H1 (cell line): Measurements from ENCODE around the gene MRM3. TPM values are rescaled to one million over a fixed set of nuclear protein-coding genes. Genes with fewer than 3 reads are reported as not detected.

Source experiments
- CTCF ChIA-PET: fragments of 300-600 bp; sonication (Branson Sonifier 250); formaldehyde crosslinking; loops from one replicate; lab custom pipeline; 2021; ENCODE audit not compliant: partially characterized antibody; lab: Charles Lee
- POLR2A ChIA-PET: fragments of 300-600 bp; sonication (Branson Sonifier 250); formaldehyde crosslinking; loops from one replicate; lab custom pipeline; 2021; ENCODE audit warnings: inconsistent platforms; ENCODE audit not compliant: partially characterized antibody; lab: Charles Lee
- DNase-seq, 2 experiments: peaks; one replicate each; pipeline versions ENCODE4 v3.0.0 to v3.0.0-alpha.2; 2010 to 2022; ENCODE audit warnings: low spot score in 2 of 2, low read depth in 1 of 2, mixed read lengths in 1 of 2
- FAIRE-seq: peaks from 2 replicates; lab custom pipeline; 2011; peaks lifted over from hg19 to GRCh38; lab: Jason Lieb, UNC
- H2AFZ ChIP-seq: 2 replicates; pipeline ENCODE4 v1.8.1; 2012; ENCODE audit warnings: low read length, inconsistent platforms
- H2AK5ac ChIP-seq: 2 replicates; pipeline ENCODE4 v1.6.1; 2013; ENCODE audit warnings: low read depth, low read length
- H2BK120ac ChIP-seq: replicated peaks from 2 replicates; pipeline ENCODE3; 2013; ENCODE audit warnings: low read depth, low read length, inconsistent platforms
- H2BK12ac ChIP-seq: 2 replicates; pipeline ENCODE4 v1.6.1; 2013; ENCODE audit warnings: low read depth, low read length
- H2BK15ac ChIP-seq: 2 replicates; pipeline ENCODE4 v1.6.1; 2013; ENCODE audit warnings: low read length
- H2BK20ac ChIP-seq: 2 replicates; pipeline ENCODE4 v1.6.1; 2013; ENCODE audit warnings: low read length
- H2BK5ac ChIP-seq: 2 replicates; pipeline ENCODE4 v1.6.1; 2013; ENCODE audit warnings: low read depth, low read length
- H3K14ac ChIP-seq: 2 replicates; pipeline ENCODE4 v1.6.1; 2013; ENCODE audit warnings: inconsistent platforms; ENCODE audit not compliant: insufficient read length
- H3K18ac ChIP-seq: 2 replicates; pipeline ENCODE4 v1.6.1; 2013; ENCODE audit warnings: low read length; ENCODE audit errors: extremely low read depth
- H3K23ac ChIP-seq: 2 replicates; pipeline ENCODE4 v1.6.1; 2013; ENCODE audit warnings: inconsistent platforms; ENCODE audit not compliant: insufficient read length
- H3K23me2 ChIP-seq: 2 replicates; pipeline ENCODE4 v1.6.1; 2013; ENCODE audit warnings: low read depth, low read length
- H3K27ac ChIP-seq: 2 replicates; pipeline ENCODE4 v1.6.1; 2011; ENCODE audit warnings: low read depth, low read length, inconsistent platforms
- H3K27me3 ChIP-seq, 4 experiments: replicated peaks in 1 of 4; 1 replicate in 1 of 4; 2 replicates in 3 of 4; pipeline versions ENCODE4 v1.6.1 to v1.8.1; 2011 to 2013; ENCODE audit warnings: low read length in 3 of 4, mild to moderate bottlenecking in 3 of 4, inconsistent platforms in 2 of 4, mixed read lengths in 2 of 4, moderate library complexity in 1 of 4; ENCODE audit not compliant: control insufficient read depth in 3 of 4, insufficient read depth in 3 of 4; ENCODE audit errors: extremely low read depth in 1 of 4
- H3K36me3 ChIP-seq, 4 experiments: 2 replicates each; pipeline versions ENCODE4 v1.6.1 to v1.8.1; 2011 to 2013; ENCODE audit warnings: mild to moderate bottlenecking in 4 of 4, low read length in 3 of 4, moderate library complexity in 2 of 4, control low read depth in 1 of 4, inconsistent platforms in 1 of 4; ENCODE audit not compliant: insufficient read depth in 4 of 4, control insufficient read depth in 2 of 4
- H3K4ac ChIP-seq: replicated peaks from 2 replicates; pipeline ENCODE3; 2013; ENCODE audit warnings: low read length, low read depth, mixed read lengths, inconsistent platforms; ENCODE audit not compliant: insufficient read length
- H3K4me1 ChIP-seq, 4 experiments: replicated peaks in 1 of 4; 1 replicate in 1 of 4; 2 replicates in 3 of 4; pipeline versions ENCODE4 v1.6.1 to v1.8.1; 2011 to 2013; ENCODE audit warnings: low read length in 3 of 4, inconsistent platforms in 2 of 4, mixed read lengths in 1 of 4; ENCODE audit not compliant: insufficient read depth in 4 of 4, control insufficient read depth in 3 of 4
- H3K4me2 ChIP-seq, 2 experiments: 2 replicates each; pipeline versions ENCODE4 v1.6.1 to v1.8.1; 2011 to 2013; ENCODE audit warnings: low read depth in 2 of 2, low read length in 2 of 2, control low read depth in 1 of 2, inconsistent platforms in 1 of 2, mild to moderate bottlenecking in 1 of 2; ENCODE audit not compliant: insufficient read depth in 1 of 2
- H3K4me3 ChIP-seq, 4 experiments: fragments of 200-600, 300-600 bp in 1 of 4; sonication (generic), shearing (Covaris generic), sonication (Bioruptor Twin) in 1 of 4; 2 replicates each; pipeline versions ENCODE4 v1.5.1 to v1.8.1; 2011 to 2016; ENCODE audit warnings: low read length in 4 of 4, low read depth in 3 of 4, control low read depth in 2 of 4, inconsistent platforms in 2 of 4, mild to moderate bottlenecking in 2 of 4, mixed read lengths in 1 of 4, moderate library complexity in 1 of 4; ENCODE audit not compliant: insufficient read depth in 2 of 4; ENCODE audit errors: extremely low read depth in 1 of 4
- H3K56ac ChIP-seq: replicated peaks from 2 replicates; pipeline ENCODE3; 2013; ENCODE audit warnings: low read depth, mild to moderate bottlenecking, mixed read lengths, low read length, inconsistent platforms; ENCODE audit not compliant: insufficient read length
- H3K79me1 ChIP-seq: 2 replicates; pipeline ENCODE4 v1.6.1; 2013; ENCODE audit warnings: low read depth, low read length, control low read depth
- H3K79me2 ChIP-seq, 2 experiments: 2 replicates each; pipeline versions ENCODE4 v1.6.1 to v1.8.1; 2012 to 2013; ENCODE audit warnings: low read length in 2 of 2, mild to moderate bottlenecking in 2 of 2, inconsistent platforms in 1 of 2; ENCODE audit not compliant: insufficient read depth in 2 of 2, control insufficient read depth in 1 of 2
- H3K9ac ChIP-seq, 4 experiments: replicated peaks in 1 of 4; 1 replicate in 1 of 4; 2 replicates in 3 of 4; pipeline versions ENCODE4 v1.6.1 to v1.8.1; 2011 to 2013; ENCODE audit warnings: low read depth in 3 of 4, low read length in 3 of 4, control low read depth in 2 of 4, mild to moderate bottlenecking in 2 of 4, moderate library complexity in 2 of 4, inconsistent platforms in 1 of 4; ENCODE audit errors: extremely low read depth in 1 of 4
- H3K9me3 ChIP-seq, 2 experiments: 2 replicates each; pipeline versions ENCODE4 v1.6.1 to v1.8.1; 2012 to 2013; ENCODE audit warnings: mild to moderate bottlenecking in 2 of 2, moderate library complexity in 2 of 2, control low read depth in 1 of 2, inconsistent platforms in 1 of 2, low read depth in 1 of 2, low read length in 1 of 2, mixed read lengths in 1 of 2; ENCODE audit not compliant: insufficient read depth in 2 of 2
- H4K20me1 ChIP-seq, 2 experiments: replicated peaks in 1 of 2; 2 replicates each; pipeline versions ENCODE3 to v1.8.1; 2011 to 2013; ENCODE audit warnings: inconsistent platforms in 2 of 2, low read length in 2 of 2, mild to moderate bottlenecking in 1 of 2; ENCODE audit not compliant: insufficient read depth in 2 of 2, control insufficient read depth in 1 of 2
- H4K5ac ChIP-seq: 2 replicates; pipeline ENCODE4 v1.6.1; 2013; ENCODE audit warnings: low read length, low read depth, mixed read lengths, inconsistent platforms; ENCODE audit not compliant: insufficient read length
- H4K8ac ChIP-seq: 2 replicates; pipeline ENCODE4 v1.8.0; 2013; ENCODE audit warnings: mild to moderate bottlenecking, moderate library complexity, low read length, inconsistent platforms; ENCODE audit not compliant: insufficient read depth; ENCODE audit errors: extremely low read depth
- H4K91ac ChIP-seq: replicated peaks from 2 replicates; pipeline ENCODE3; 2013; ENCODE audit warnings: low read length, mixed read lengths, inconsistent platforms; ENCODE audit not compliant: insufficient read length
- CEBPB ChIP-seq: IDR thresholded peaks from 2 replicates; pipeline ENCODE4 v1.6.1; 2012; ENCODE audit warnings: low read depth, low read length
- CHD2 ChIP-seq: IDR thresholded peaks from 2 replicates; pipeline ENCODE4 v1.6.1; 2012; ENCODE audit warnings: low read length, improper control_type of control experiment
- CREB1 ChIP-seq: IDR thresholded peaks from 2 replicates; pipeline ENCODE4 v1.6.1; 2012; ENCODE audit warnings: inconsistent platforms
- CTCF ChIP-seq, 3 experiments: IDR thresholded peaks; 1 replicate in 2 of 3; 2 replicates in 1 of 3; pipeline versions ENCODE4 v1.5.1 to v1.6.1; 2011; ENCODE audit warnings: low read length in 3 of 3, mild to moderate bottlenecking in 3 of 3, inconsistent platforms in 2 of 3, low read depth in 1 of 3, moderate library complexity in 1 of 3; ENCODE audit not compliant: insufficient read depth in 1 of 3; ENCODE audit errors: control extremely low read depth in 1 of 3
- KDM1A ChIP-seq: fragments of 200-600, 300-600 bp; sonication (generic); IDR thresholded peaks from 2 replicates; pipeline ENCODE4 v1.7.1; 2016; ENCODE audit warnings: mild to moderate bottlenecking, low read length, borderline replicate concordance
- KDM4A ChIP-seq: IDR thresholded peaks from one replicate; pipeline ENCODE4 v1.7.1; 2012; ENCODE audit warnings: low read depth, mild to moderate bottlenecking, moderate library complexity, low read length, inconsistent platforms; ENCODE audit not compliant: severe bottlenecking
- SAP30 ChIP-seq: fragments of 300-600 bp; sonication (generic); IDR thresholded peaks from 2 replicates; pipeline ENCODE4 v1.7.1; 2012; ENCODE audit warnings: low read length, moderate library complexity, mild to moderate bottlenecking, inconsistent platforms; ENCODE audit not compliant: insufficient read depth, insufficient replicate concordance
- SIX5 ChIP-seq: IDR thresholded peaks from 2 replicates; pipeline ENCODE4 v1.6.1; 2011; ENCODE audit warnings: mild to moderate bottlenecking, low read depth, low read length
- TBP ChIP-seq: IDR thresholded peaks from 2 replicates; pipeline ENCODE4 v1.6.1; 2011; ENCODE audit warnings: low read depth, low read length, improper control_type of control experiment
- USF2 ChIP-seq: IDR thresholded peaks from 2 replicates; pipeline ENCODE4 v1.6.1; 2011; ENCODE audit warnings: low read length, improper control_type of control experiment
- WGBS, 2 experiments: shearing (Covaris generic) in 1 of 2; methylation state at CpG; one replicate each; pipeline versions ENCODE4 v1.1.6 to v1.1.7; 2013 to 2015; ENCODE audit warnings: low lambda C conversion rate in 2 of 2, mixed read lengths in 2 of 2, inconsistent platforms in 1 of 2, low coverage in 1 of 2, missing lambda C conversion rate in 1 of 2; ENCODE audit not compliant: insufficient replicate concordance in 2 of 2, insufficient coverage in 1 of 2, insufficient read length in 1 of 2; ENCODE audit errors: extremely low coverage in 1 of 2, missing lambda C conversion rate in 1 of 2; 5-methylcytosine and 5-hydroxymethylcytosine counted together
- polyA plus RNA-seq, 7 experiments: library from polyadenylated mRNA; depleted of rRNA in 3 of 7; stranded (reverse) in 5 of 7; unstranded in 2 of 7; fragments of >200 nt in 5 of 7; fragments of 200-250 nt in 2 of 7; gene quantifications; 1 replicate in 5 of 7; 2 replicates in 1 of 7; 4 replicates in 1 of 7; pipeline versions ENCODE4 v1.2.1 to v1.2.3, GENCODE V29; 2011 to 2013; ENCODE audit warnings: missing spikeins in 2 of 7, mixed read lengths in 2 of 7
- total RNA-seq: library from RNA; stranded (reverse); fragmentation: NEBNext Ultra II Directional; extraction: Animal tissue kit (Norgen Biotek cat#: 25700); gene quantifications from 2 replicates; pipeline ENCODE4 v1.2.1, GENCODE V29; 2021

Gene MRM3
- total and polyA plus RNA-seq, 2 of the 8 experiments (the other 6 are each of a cell fraction or from before 2014, with no cell fraction given) = 10.1 to 20.8 TPM

GRCh38 chr17:753418-753817, 28.7 kb upstream of the MRM3 start:
- H3K56ac ChIP-seq = no peak overlapping the region
- no peak overlapping the region; a peak in 1 of 4 replicates for H3K4me2 ChIP-seq
- H3K27me3 ChIP-seq = no peaks in the 10 kb centered on the region
- H2AK5ac ChIP-seq = no peak overlapping the region
- H3K4me1 ChIP-seq = peaks cover 2 to 11% (median 7%) of the 10 kb centered on the region in 4 experiments; a peak in 6 of 7 replicates
- H4K8ac ChIP-seq = no peak overlapping the region
- H3K14ac ChIP-seq = no peak overlapping the region
- no peak overlapping the region for H2BK12ac ChIP-seq
- H3K23me2 ChIP-seq = peaks cover 11% of the 10 kb centered on the region
- H3K4ac ChIP-seq = no peak overlapping the region
- WGBS, 2 experiments = 96% methylated on average over 13 of the region's 13 CpGs; no CpG with 5 or more reads in 1 of the 2 experiments
- H3K36me3 ChIP-seq = peaks cover 0 to 18% (median 10%) of the 10 kb centered on the region in 4 experiments; a peak in 5 of 8 replicates
- H3K27ac ChIP-seq = no peak overlapping the region
- no peak overlapping the region for H2AFZ ChIP-seq
- no peak for FAIRE-seq
- no peak overlapping the region for H3K4me3 ChIP-seq
- H3K79me1 ChIP-seq = peaks cover 10% of the 10 kb centered on the region
- H4K20me1 ChIP-seq = peaks cover 0 to 4% of the 10 kb centered on the region in 2 experiments
- no peak overlapping the region for H4K91ac ChIP-seq
- H2BK15ac ChIP-seq = no peak overlapping the region
- peaks cover 4 to 7% of the 10 kb centered on the region in 2 experiments; a peak in 2 of 4 replicates for H3K9me3 ChIP-seq
- no peak overlapping the region for H2BK5ac ChIP-seq
- ChIA-PET CTCF (interaction anchor here (0.6 to 1.5 kb wide), 5 partner anchors 23 to 243 kb away, joined by 3 to 5 read pairs (median 3); partner anchors contain the start of genes NXN and TIMM22), POLR2A (interaction anchor here (0.9 to 5.1 kb wide), 6 partner anchors 16 to 148 kb away, joined by 3 to 44 read pairs (median 3); partner anchors contain the start of genes GLOD4 and MRM3)
- H3K9ac ChIP-seq = no peak overlapping the region
- no peak overlapping the region for H3K18ac ChIP-seq
- H2BK20ac ChIP-seq = no peak overlapping the region
- H4K5ac ChIP-seq = no peak overlapping the region
- DNase-seq = no peak
- H3K79me2 ChIP-seq = peaks cover 3 to 28% of the 10 kb centered on the region in 2 experiments; a peak in 3 of 4 replicates
- no peak overlapping the region for H3K23ac ChIP-seq
- no peak overlapping the region for H2BK120ac ChIP-seq
- TF ChIP-seq SAP30 (no peak), CEBPB (no peak), USF2 (no peak), CHD2 (no peak), CREB1 (no peak), KDM1A (no peak), KDM4A (no peak), TBP (no peak), CTCF (IDR thresholded peaks at IDR 0.05; ENCODE audit: control extremely low read depth in 1 of 3, insufficient read depth in 1 of 3, low read depth in 1 of 3, low read length in 3 of 3) (no peak), SIX5 (no peak)
